ENCODE measurements around the gene C10orf120. TPM values are rescaled to one million over a fixed set of nuclear protein-coding genes. Genes with fewer than 3 reads are reported as not detected.

The C10orf120 gene
- total RNA-seq, 4 donors from 2014 or later, result not detected

DNA sequence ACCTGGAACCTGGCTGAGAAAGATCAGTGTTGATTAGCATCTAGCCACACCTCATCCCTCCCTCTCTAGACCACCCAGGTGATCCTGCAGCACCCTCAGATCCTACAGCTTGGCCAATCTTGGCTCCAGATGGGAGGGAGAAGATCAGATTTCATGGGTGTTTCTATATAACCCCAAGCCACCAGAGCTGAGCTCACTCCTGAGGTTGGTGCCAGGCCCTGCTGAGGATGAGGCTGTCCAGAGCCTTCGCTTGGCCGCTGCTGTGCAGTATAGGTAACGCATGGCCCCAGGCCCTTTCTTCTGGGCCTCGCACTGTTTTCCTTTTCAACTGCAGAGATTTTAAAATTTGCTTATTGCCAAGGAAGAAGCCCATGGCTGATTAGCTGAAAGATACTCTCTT lies 27.0 kb downstream of the C10orf120 start:
- H3K4me1 ChIP-seq, result no peaks in the 10 kb centered on the region
- WGBS, 2 donors, result 91 to 95% methylated on average over 4 of the region's 4 CpGs
- H3K36me3 ChIP-seq, result no peaks in the 10 kb centered on the region
- no peaks in the 10 kb centered on the region for H3K9me3 ChIP-seq
- no peak overlapping the region for H3K4me3 ChIP-seq
- no peak for DNase-seq (ENCODE audit: low spot score in 2 of 2)
- H3K27ac ChIP-seq, result no peak overlapping the region
- TF ChIP-seq, protein P1, sequence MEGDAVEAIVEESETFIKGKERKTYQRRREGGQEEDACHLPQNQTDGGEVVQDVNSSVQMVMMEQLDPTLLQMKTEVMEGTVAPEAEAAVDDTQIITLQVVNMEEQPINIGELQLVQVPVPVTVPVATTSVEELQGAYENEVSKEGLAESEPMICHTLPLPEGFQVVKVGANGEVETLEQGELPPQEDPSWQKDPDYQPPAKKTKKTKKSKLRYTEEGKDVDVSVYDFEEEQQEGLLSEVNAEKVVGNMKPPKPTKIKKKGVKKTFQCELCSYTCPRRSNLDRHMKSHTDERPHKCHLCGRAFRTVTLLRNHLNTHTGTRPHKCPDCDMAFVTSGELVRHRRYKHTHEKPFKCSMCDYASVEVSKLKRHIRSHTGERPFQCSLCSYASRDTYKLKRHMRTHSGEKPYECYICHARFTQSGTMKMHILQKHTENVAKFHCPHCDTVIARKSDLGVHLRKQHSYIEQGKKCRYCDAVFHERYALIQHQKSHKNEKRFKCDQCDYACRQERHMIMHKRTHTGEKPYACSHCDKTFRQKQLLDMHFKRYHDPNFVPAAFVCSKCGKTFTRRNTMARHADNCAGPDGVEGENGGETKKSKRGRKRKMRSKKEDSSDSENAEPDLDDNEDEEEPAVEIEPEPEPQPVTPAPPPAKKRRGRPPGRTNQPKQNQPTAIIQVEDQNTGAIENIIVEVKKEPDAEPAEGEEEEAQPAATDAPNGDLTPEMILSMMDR (IDR thresholded peaks at IDR 0.05), result no peak
- TF ChIP-seq POLR2A (IDR thresholded peaks at IDR 0.05), result no peak
- no peak for TF ChIP-seq EP300 (IDR thresholded peaks at IDR 0.05)
- H3K27me3 ChIP-seq, result no peaks in the 10 kb centered on the region

DNA sequence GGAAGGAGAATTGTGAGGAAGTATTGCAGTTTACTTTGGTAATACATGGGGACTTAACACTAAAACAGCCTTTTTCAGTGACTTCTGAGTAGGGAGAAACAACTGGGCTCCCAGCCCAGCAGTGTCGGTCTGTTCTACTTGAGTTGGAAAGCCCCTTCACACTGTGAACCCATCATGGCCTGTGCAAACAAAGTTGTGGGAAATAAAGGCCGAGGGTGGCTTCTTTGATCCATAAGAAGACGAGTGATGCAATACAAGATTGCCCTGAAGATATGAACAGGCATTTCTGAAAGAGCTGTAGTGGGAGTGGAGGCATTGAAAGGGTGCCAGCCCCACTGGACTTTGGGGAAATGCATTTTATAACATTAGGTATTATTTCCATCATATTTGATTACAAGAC lies 28.3 kb downstream of the C10orf120 start:
- H3K9me3 ChIP-seq, result no peaks in the 10 kb centered on the region
- H3K27ac ChIP-seq, result no peak overlapping the region
- no peak for DNase-seq (ENCODE audit: low spot score in 2 of 2)
- no peaks in the 10 kb centered on the region for H3K27me3 ChIP-seq
- H3K4me1 ChIP-seq, result no peaks in the 10 kb centered on the region
- H3K4me3 ChIP-seq, result no peak overlapping the region
- no peaks in the 10 kb centered on the region for H3K36me3 ChIP-seq
- WGBS, 2 donors, result 35 to 39% methylated on average over 3 of the region's 3 CpGs
- TF ChIP-seq POLR2A (IDR thresholded peaks at IDR 0.05), result no peak
- TF ChIP-seq, protein P1 (IDR thresholded peaks at IDR 0.05), result no peak
- no peak for TF ChIP-seq EP300 (IDR thresholded peaks at IDR 0.05)

DNA sequence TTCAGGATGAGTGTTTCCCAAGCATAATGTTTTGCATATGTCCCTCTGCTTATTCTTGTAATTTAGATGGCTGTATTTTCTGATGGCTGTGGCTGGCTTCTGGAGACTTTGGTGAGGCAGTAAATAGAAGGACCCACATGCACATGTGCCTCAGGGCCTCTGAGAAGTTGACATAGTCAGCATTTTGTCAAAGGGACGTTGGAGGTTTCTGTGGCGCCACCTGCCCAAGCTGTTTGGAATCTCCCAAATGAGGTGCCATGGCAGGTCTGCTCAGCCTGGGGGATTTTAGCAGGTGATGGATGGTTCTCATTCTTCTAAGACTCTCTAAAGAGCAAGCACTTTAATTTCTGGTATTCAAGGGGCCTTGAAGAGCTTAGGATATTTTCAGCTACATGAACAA lies 29.8 kb downstream of the C10orf120 start:
- TF ChIP-seq, protein P1 (IDR thresholded peaks at IDR 0.05), result no peak
- TF ChIP-seq EP300 (IDR thresholded peaks at IDR 0.05), result no peak
- TF ChIP-seq POLR2A (IDR thresholded peaks at IDR 0.05), result no peak
- 60 to 66% methylated on average over 2 of the region's 2 CpGs for WGBS, 2 donors
- Histone ChIP-seq H3K27ac (no peak overlapping the region), H3K27me3 (no peaks in the 10 kb centered on the region), H3K36me3 (no peaks in the 10 kb centered on the region), H3K4me3 (no peak overlapping the region), H3K4me1 (no peaks in the 10 kb centered on the region), H3K9me3 (no peaks in the 10 kb centered on the region)
- DNase-seq (ENCODE audit: low spot score in 2 of 2), result no peak

DNA sequence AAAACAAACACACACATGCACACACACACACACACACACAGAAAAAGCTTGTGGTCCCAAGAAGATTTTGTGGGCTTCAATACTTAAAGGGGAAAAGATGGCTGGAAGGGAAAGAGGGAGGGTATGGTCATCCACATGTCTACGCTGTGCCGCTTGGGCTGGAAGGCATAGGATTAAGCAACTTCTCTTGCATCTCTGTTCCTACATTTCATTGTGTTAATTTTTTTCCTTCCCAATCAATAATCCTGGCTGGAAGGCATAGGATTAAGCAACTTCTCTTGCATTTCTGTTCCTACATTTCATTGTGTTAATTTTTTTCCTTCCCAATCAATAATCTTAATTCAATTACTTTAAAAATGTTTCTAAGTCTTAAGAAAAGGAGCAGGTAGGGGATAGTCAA lies 30.6 kb downstream of the C10orf120 start:
- Histone ChIP-seq H3K4me3 (no peak overlapping the region), H3K36me3 (no peaks in the 10 kb centered on the region), H3K4me1 (no peaks in the 10 kb centered on the region), H3K27ac (no peak overlapping the region), H3K9me3 (no peaks in the 10 kb centered on the region), H3K27me3 (no peaks in the 10 kb centered on the region)
- TF ChIP-seq POLR2A (IDR thresholded peaks at IDR 0.05) (no peak), EP300 (IDR thresholded peaks at IDR 0.05) (no peak)
- TF ChIP-seq, protein P1 (IDR thresholded peaks at IDR 0.05), result no peak
- 95 to 97% methylated on average over 2 of the region's 2 CpGs for WGBS, 2 donors
- DNase-seq (ENCODE audit: low spot score in 2 of 2), result no peak

DNA sequence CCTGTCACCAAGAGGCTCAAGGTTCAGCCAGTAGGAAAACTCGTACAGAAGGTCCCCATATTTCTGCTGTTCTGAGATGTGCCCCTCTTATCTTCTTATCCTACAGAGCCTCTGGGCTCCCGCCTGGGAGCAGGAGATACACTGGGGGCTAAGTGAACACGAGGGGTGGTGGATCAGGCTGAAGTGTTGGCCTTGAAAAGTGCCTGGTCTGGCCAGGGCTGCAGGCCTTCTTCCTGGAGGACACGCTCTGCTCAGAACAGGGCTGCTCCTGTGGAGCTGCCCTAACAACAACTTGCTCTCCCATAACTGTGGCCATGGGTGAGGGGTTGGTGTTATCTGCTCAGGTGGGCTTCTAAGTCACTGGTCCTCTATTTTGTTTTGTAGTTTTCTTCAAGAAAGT lies 33.7 kb downstream of the C10orf120 start:
- H3K4me1 ChIP-seq, result no peaks in the 10 kb centered on the region
- no peaks in the 10 kb centered on the region for H3K27me3 ChIP-seq
- 79 to 85% methylated on average over 4 of the region's 4 CpGs for WGBS, 2 donors
- TF ChIP-seq EP300 (IDR thresholded peaks at IDR 0.05) (no peak), POLR2A (IDR thresholded peaks at IDR 0.05) (no peak)
- TF ChIP-seq, protein P1 (IDR thresholded peaks at IDR 0.05), result no peak
- H3K27ac ChIP-seq, result no peak overlapping the region
- no peak overlapping the region for H3K4me3 ChIP-seq
- H3K9me3 ChIP-seq, result no peaks in the 10 kb centered on the region
- DNase-seq (ENCODE audit: low spot score in 2 of 2), result no peak
- H3K36me3 ChIP-seq, result no peaks in the 10 kb centered on the region

Data from tibial nerve (tissue), 4 donors.